ENCODE measurements around the gene FBXO10. TPM values are rescaled to one million over a fixed set of nuclear protein-coding genes. Genes with fewer than 3 reads are reported as not detected.

The FBXO10 gene
- total and polyA plus RNA-seq, 2 experiments from 2014 or later, result 3.4 to 13.4 TPM

DNA sequence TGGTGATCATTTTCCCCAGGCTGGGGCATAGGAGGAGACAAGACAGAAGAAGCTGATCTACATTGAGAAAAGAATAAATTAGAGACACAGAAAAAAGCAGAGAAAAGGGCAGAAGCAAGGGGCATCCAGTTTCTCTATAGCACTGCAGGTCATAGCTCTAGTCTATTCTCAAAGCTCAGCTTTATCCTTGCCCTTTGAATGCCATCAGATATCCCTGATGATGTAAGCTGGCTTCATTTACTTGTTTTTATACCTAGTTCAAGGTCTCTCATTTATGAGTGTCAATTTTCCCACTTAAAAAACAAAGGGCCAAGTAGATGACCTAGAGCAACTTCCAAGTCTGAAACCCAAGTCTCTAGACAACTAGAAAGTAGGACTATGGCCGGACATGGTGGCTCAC is 32.7 kb downstream of the FBXO10 start (continued):
- TF ChIP-seq REST (IDR thresholded peaks at IDR 0.05; ENCODE audit: unreplicated experiment), result no peak
- no peak for TF ChIP-seq ETS1 (IDR thresholded peaks at IDR 0.05)
- TF ChIP-seq JUNB (IDR thresholded peaks at IDR 0.05; ENCODE audit: unreplicated experiment), result no peak
- TF ChIP-seq ZNF114 (CRISPR knock-in tag; IDR thresholded peaks at IDR 0.05), result no peak
- TF ChIP-seq EZH2 (IDR thresholded peaks at IDR 0.05; ENCODE audit: low read depth, unreplicated experiment), result no peak
- TF ChIP-seq NANOG (IDR thresholded peaks at IDR 0.05; ENCODE audit: borderline replicate concordance), result no peak

DNA sequence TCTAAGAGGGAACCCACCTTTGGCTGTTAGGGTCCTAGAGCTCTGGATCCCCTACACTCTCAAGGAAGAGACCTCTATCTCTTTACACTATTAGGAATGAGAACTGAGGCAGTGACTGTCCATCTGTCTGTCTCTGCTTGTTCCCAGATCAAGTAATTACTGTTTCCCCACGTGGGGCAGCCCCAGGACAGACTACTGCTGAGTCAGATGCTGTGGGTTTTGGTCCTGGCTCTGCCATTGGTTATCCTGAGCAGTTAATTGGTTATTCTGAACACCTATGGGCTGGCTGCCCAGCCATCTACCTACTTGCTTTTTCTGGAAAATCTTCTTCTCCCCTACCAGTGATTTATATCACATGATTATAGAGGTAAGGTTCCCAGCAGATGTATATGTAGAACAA is 33.3 kb downstream of the FBXO10 start:
- no peaks in the 10 kb centered on the region for H3K27me3 ChIP-seq (ENCODE audit: insufficient read depth)
- H3K79me2 ChIP-seq (replicated peaks; ENCODE audit: insufficient read depth), result no peaks in the 10 kb centered on the region
- H3K4me1 ChIP-seq (ENCODE audit: insufficient read depth), result no peaks in the 10 kb centered on the region
- no peaks in the 10 kb centered on the region for H4K20me1 ChIP-seq (replicated peaks; ENCODE audit: insufficient read depth)
- no peak overlapping the region for H3K4me2 ChIP-seq
- no peak overlapping the region for H3K27ac Mint-ChIP-seq
- no peaks in the 10 kb centered on the region for H3K9me2 ChIP-seq (ENCODE audit: insufficient read depth)
- ATAC-seq, result no peak
- no peak overlapping the region for H3K4me3 Mint-ChIP-seq
- H3F3A ChIP-seq (replicated peaks; ENCODE audit: low read depth), result no peaks in the 10 kb centered on the region
- peaks cover 16% of the 10 kb centered on the region for H3K36me3 Mint-ChIP-seq (ENCODE audit: low read depth)
- H3K4me3 ChIP-seq, result no peak overlapping the region
- DNase-seq (ENCODE audit: low spot score), result no peak
- H3K27me3 Mint-ChIP-seq (ENCODE audit: insufficient read depth, low read depth, poor library complexity), result peaks cover 4% of the 10 kb centered on the region
- H3K9me3 Mint-ChIP-seq, result no peaks in the 10 kb centered on the region
- H3K4me1 Mint-ChIP-seq, result no peaks in the 10 kb centered on the region
- H2AFZ ChIP-seq, result no peak overlapping the region
- peaks cover 4% of the 10 kb centered on the region; the same call in 1 of the 2 replicates for H3K36me3 ChIP-seq (ENCODE audit: insufficient read depth)
- no peak overlapping the region for H3K27ac ChIP-seq (ENCODE audit: low read depth)
- no peak for TF ChIP-seq STAT1 (IDR thresholded peaks at IDR 0.05; ENCODE audit: unreplicated experiment)
- TF ChIP-seq NANOG (IDR thresholded peaks at IDR 0.05; ENCODE audit: borderline replicate concordance), result no peak
- TF ChIP-seq REST (IDR thresholded peaks at IDR 0.05; ENCODE audit: unreplicated experiment), result no peak
- TF ChIP-seq EZH2 (IDR thresholded peaks at IDR 0.05; ENCODE audit: low read depth, unreplicated experiment), result no peak
- no peak for TF ChIP-seq JUNB (IDR thresholded peaks at IDR 0.05; ENCODE audit: unreplicated experiment)
- no peak for TF ChIP-seq ETS1 (IDR thresholded peaks at IDR 0.05)
- no peak for TF ChIP-seq ZNF114 (CRISPR knock-in tag; IDR thresholded peaks at IDR 0.05)
- no peak for TF ChIP-seq EZH2phosphoT487 (IDR thresholded peaks at IDR 0.05; ENCODE audit: unreplicated experiment)
- TF ChIP-seq CREB1 (CRISPR knock-in tag; IDR thresholded peaks at IDR 0.05; ENCODE audit: low read depth), result no peak

All from GM23338 (cell line).